ENCODE measurements around the gene PLCB4. TPM values are rescaled to one million over a fixed set of nuclear protein-coding genes. Genes with fewer than 3 reads are reported as not detected.

PLCB4 gene
- total RNA-seq, 1 donor from 2014 or later = 20.6 TPM

DNA sequence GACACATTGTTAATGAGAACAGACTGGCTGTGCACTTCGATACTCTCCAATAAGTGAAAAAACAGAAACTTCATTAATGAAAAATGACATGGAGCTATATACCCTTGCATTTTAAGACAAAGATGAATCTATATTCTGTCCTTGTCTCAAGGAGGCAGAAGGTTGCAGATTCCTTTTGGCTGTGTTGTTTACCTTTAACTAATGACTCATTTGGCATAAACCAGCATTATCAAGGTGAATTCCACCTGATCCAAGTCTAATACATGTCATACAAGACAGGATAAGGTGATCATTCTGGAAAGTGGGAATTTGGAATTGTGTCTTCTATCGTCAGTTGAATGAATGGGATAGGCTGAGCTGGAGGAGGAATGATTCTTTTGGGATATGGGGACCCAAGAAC lies 192.9 kb downstream of the PLCB4 start:
- H3K27ac ChIP-seq = no peak overlapping the region

GRCh38 chr20:9262653-9263194 lies 193.8 kb downstream of the PLCB4 start:
- Histone ChIP-seq H3K4me1 (peaks cover 9% of the 10 kb centered on the region), H3K27ac (no peak overlapping the region), H3K4me3 (no peak overlapping the region), H3K4me2 (no peak overlapping the region), H3K27me3 (no peaks in the 10 kb centered on the region), H3F3A (ENCODE audit: low read depth) (no peaks in the 10 kb centered on the region), H3K79me2 (ENCODE audit: low read depth) (no peaks in the 10 kb centered on the region), H3K9ac (no peak overlapping the region), H3K9me3 (ENCODE audit: low read depth) (no peaks in the 10 kb centered on the region), H4K20me1 (ENCODE audit: low read depth) (no peaks in the 10 kb centered on the region), H3K36me3 (no peaks in the 10 kb centered on the region), H2AFZ (replicated peaks) (no peak overlapping the region)
- Mint-ChIP-seq H3K27ac (no peak overlapping the region), H3K9me3 (no peaks in the 10 kb centered on the region), H3K27me3 (ENCODE audit: insufficient read depth, low read depth) (no peaks in the 10 kb centered on the region), H3K4me1 (peaks cover 7% of the 10 kb centered on the region), H3K4me3 (no peak overlapping the region), H3K36me3 (no peaks in the 10 kb centered on the region)
- no peak for DNase-seq (ENCODE audit: low spot score)
- TF ChIP-seq EZH2phosphoT487 (IDR thresholded peaks at IDR 0.05) (no peak), EZH2 (IDR thresholded peaks at IDR 0.05) (no peak), CTCF (IDR thresholded peaks at IDR 0.05) (no peak)

More for the DNA sequence above, 192.9 kb downstream of the PLCB4 start:
- H3K4me3 Mint-ChIP-seq = no peak overlapping the region
- H3K4me1 Mint-ChIP-seq = peaks cover 5% of the 10 kb centered on the region
- DNase-seq (ENCODE audit: low spot score) = no peak
- no peaks in the 10 kb centered on the region for H3K9me3 Mint-ChIP-seq
- Histone ChIP-seq H3K4me3 (no peak overlapping the region), H3K4me1 (peaks cover 9% of the 10 kb centered on the region), H3K9me3 (ENCODE audit: low read depth) (no peaks in the 10 kb centered on the region), H4K20me1 (ENCODE audit: low read depth) (no peaks in the 10 kb centered on the region), H3K79me2 (ENCODE audit: low read depth) (no peaks in the 10 kb centered on the region), H3K27me3 (no peaks in the 10 kb centered on the region), H3F3A (ENCODE audit: low read depth) (no peaks in the 10 kb centered on the region), H2AFZ (replicated peaks) (no peak overlapping the region), H3K36me3 (no peaks in the 10 kb centered on the region), H3K9ac (no peak overlapping the region), H3K4me2 (no peak overlapping the region)
- peaks cover under 1% of the 10 kb centered on the region for H3K36me3 Mint-ChIP-seq
- TF ChIP-seq CTCF (IDR thresholded peaks at IDR 0.05) (no peak), EZH2 (IDR thresholded peaks at IDR 0.05) (no peak), EZH2phosphoT487 (IDR thresholded peaks at IDR 0.05) (no peak)
- H3K27me3 Mint-ChIP-seq (ENCODE audit: insufficient read depth, low read depth) = no peaks in the 10 kb centered on the region
- H3K27ac Mint-ChIP-seq = no peak overlapping the region

- no peak overlapping the region for H3K4me3 ChIP-seq
- no peaks in the 10 kb centered on the region for H3F3A ChIP-seq (ENCODE audit: low read depth)
- H3K27ac Mint-ChIP-seq = no peak overlapping the region
- no peak overlapping the region for H3K4me3 Mint-ChIP-seq
- DNase-seq (ENCODE audit: low spot score) = no peak
- H3K79me2 ChIP-seq (ENCODE audit: low read depth) = no peaks in the 10 kb centered on the region
- H3K36me3 ChIP-seq = no peaks in the 10 kb centered on the region
- H3K4me1 Mint-ChIP-seq = peaks cover 13% of the 10 kb centered on the region
- no peaks in the 10 kb centered on the region for H3K9me3 Mint-ChIP-seq
- no peaks in the 10 kb centered on the region for H4K20me1 ChIP-seq (ENCODE audit: low read depth)
- no peak overlapping the region for H3K9ac ChIP-seq
- H3K27me3 ChIP-seq = no peaks in the 10 kb centered on the region
- H3K4me2 ChIP-seq = no peak overlapping the region
- H3K4me1 ChIP-seq = no peaks in the 10 kb centered on the region
- H3K36me3 Mint-ChIP-seq = no peaks in the 10 kb centered on the region
- no peak overlapping the region for H2AFZ ChIP-seq (replicated peaks)
- no peaks in the 10 kb centered on the region for H3K9me3 ChIP-seq (ENCODE audit: low read depth)
- TF ChIP-seq CTCF (IDR thresholded peaks at IDR 0.05) = no peak
- no peak for TF ChIP-seq EZH2 (IDR thresholded peaks at IDR 0.05)
- no peak for TF ChIP-seq EZH2phosphoT487 (IDR thresholded peaks at IDR 0.05)
- no peaks in the 10 kb centered on the region for H3K27me3 Mint-ChIP-seq (ENCODE audit: insufficient read depth, low read depth)
- no peak overlapping the region for H3K27ac ChIP-seq
These were observed 200.5 kb downstream of the PLCB4 start for GRCh38 chr20:9269280-9269971.
